Measurements from ENCODE around the gene FGD3. TPM values are rescaled to one million over a fixed set of nuclear protein-coding genes. Genes with fewer than 3 reads are reported as not detected.

The FGD3 gene
- total RNA-seq, 4 donors from 2014 or later = 4.3 to 5.1 (median 4.9) TPM

GRCh38 chr9:93002700-93003099 lies 55.4 kb downstream of the FGD3 start:
- Histone ChIP-seq H3K9me3 (peaks cover 0 to 5% (median 5%) of the 10 kb centered on the region in 4 donors), H3K36me3 (no peaks in the 10 kb centered on the region), H3K27me3 (peaks cover 0 to 5% (median 0%) of the 10 kb centered on the region in 4 donors), H3K4me3 (no peak overlapping the region), H3K4me1 (peaks cover 0 to 8% (median 6%) of the 10 kb centered on the region in 4 donors), H3K27ac (replicated peaks in 1 of 4) (no peak overlapping the region)
- no peak for DNase-seq (ENCODE audit: extremely low spot score)
- intact Hi-C loops (cut with DNase I) = loop anchor here (10.0 kb wide), 2 partner anchors 82 to 302 kb away; no protein-coding TSS in a partner anchor
- WGBS = 91% methylated on average over 8 of the region's 8 CpGs
- TF ChIP-seq CTCF (IDR thresholded peaks at IDR 0.05) (no peak), EP300 (IDR thresholded peaks at IDR 0.05) (no peak), POLR2A (IDR thresholded peaks at IDR 0.05; ENCODE audit: low read depth) (no peak), POLR2AphosphoS5 (IDR thresholded peaks at IDR 0.05) (no peak)

GRCh38 chr9:93003552-93004407 lies 56.5 kb downstream of the FGD3 start:
- no peak overlapping the region for H3K27ac ChIP-seq (replicated peaks in 1 of 4)
- peaks cover 0 to 5% (median 3%) of the 10 kb centered on the region in 4 donors for H3K9me3 ChIP-seq
- peaks cover 0 to 5% (median 0%) of the 10 kb centered on the region in 4 donors for H3K27me3 ChIP-seq
- H3K4me1 ChIP-seq = peaks cover 0 to 8% (median 6%) of the 10 kb centered on the region in 4 donors
- intact Hi-C loops (cut with DNase I) = loop anchor here (10.0 kb wide), 2 partner anchors 81 to 301 kb away; no protein-coding TSS in a partner anchor
- DNase-seq (ENCODE audit: extremely low spot score) = peak; percentile 90
- TF ChIP-seq POLR2AphosphoS5 (IDR thresholded peaks at IDR 0.05) = peak in 1 of 2 donors; percentile 9
- TF ChIP-seq EP300 (IDR thresholded peaks at IDR 0.05) = no peak
- TF ChIP-seq CTCF (IDR thresholded peaks at IDR 0.05) = peak; percentile 52 to 72 (median 58)
- no peak for TF ChIP-seq POLR2A (IDR thresholded peaks at IDR 0.05; ENCODE audit: low read depth)
- WGBS = 42% methylated on average over 22 of the region's 28 CpGs
- H3K36me3 ChIP-seq = no peaks in the 10 kb centered on the region
- H3K4me3 ChIP-seq = peak overlapping the region in 3 of 4 donors; percentile 2 to 44 (median 28)

- Histone ChIP-seq H3K27me3 (peaks cover 0 to 5% (median 0%) of the 10 kb centered on the region in 4 donors), H3K4me3 (no peak overlapping the region), H3K9me3 (no peaks in the 10 kb centered on the region), H3K4me1 (peaks cover 0 to 8% (median 6%) of the 10 kb centered on the region in 4 donors), H3K36me3 (no peaks in the 10 kb centered on the region), H3K27ac (replicated peaks in 1 of 4) (no peak overlapping the region)
- no peak for DNase-seq (ENCODE audit: extremely low spot score)
- 88% methylated on average over 9 of the region's 9 CpGs for WGBS
- intact Hi-C loops (cut with DNase I) = loop anchor here (10.0 kb wide), 2 partner anchors 80 to 300 kb away; no protein-coding TSS in a partner anchor
- TF ChIP-seq POLR2AphosphoS5 (IDR thresholded peaks at IDR 0.05) (no peak), EP300 (IDR thresholded peaks at IDR 0.05) (no peak)
These were observed 57.2 kb downstream of the FGD3 start for GRCh38 chr9:93004561-93004960.

- TF ChIP-seq POLR2A (IDR thresholded peaks at IDR 0.05; ENCODE audit: low read depth) (no peak), EP300 (IDR thresholded peaks at IDR 0.05) (no peak), CTCF (IDR thresholded peaks at IDR 0.05) (no peak), POLR2AphosphoS5 (IDR thresholded peaks at IDR 0.05) (no peak)
- Histone ChIP-seq H3K27me3 (peaks cover 0 to 8% (median 0%) of the 10 kb centered on the region in 4 donors), H3K27ac (replicated peaks in 1 of 4) (no peak overlapping the region), H3K4me3 (no peak overlapping the region), H3K9me3 (no peaks in the 10 kb centered on the region), H3K4me1 (peaks cover 0 to 8% (median 6%) of the 10 kb centered on the region in 4 donors), H3K36me3 (peaks cover 0 to under 1% (median 0%) of the 10 kb centered on the region in 4 donors)
- no peak for DNase-seq (ENCODE audit: extremely low spot score)
- WGBS = 86% methylated on average over 12 of the region's 12 CpGs
- intact Hi-C loops (cut with DNase I) = loop anchor here (10.0 kb wide), 2 partner anchors 79 to 299 kb away; no protein-coding TSS in a partner anchor
These were observed 58.6 kb downstream of the FGD3 start for GRCh38 chr9:93005876-93006275.

- H3K36me3 ChIP-seq = peaks cover 0 to 4% (median 0%) of the 10 kb centered on the region in 4 donors
- intact Hi-C loops (cut with DNase I) = loop anchor here (10.0 kb wide), 2 partner anchors 77 to 297 kb away; no protein-coding TSS in a partner anchor
These were observed 60.3 kb downstream of the FGD3 start for GRCh38 chr9:93007529-93008058.

More at GRCh38 chr9:93007529-93008058, 60.3 kb downstream of the FGD3 start:
- DNase-seq (ENCODE audit: extremely low spot score) = no peak
- H3K27ac ChIP-seq (replicated peaks in 1 of 4) = no peak overlapping the region
- 85% methylated on average over 10 of the region's 12 CpGs for WGBS
- H3K27me3 ChIP-seq = peaks cover 0 to 9% (median 0%) of the 10 kb centered on the region in 4 donors
- TF ChIP-seq POLR2A (IDR thresholded peaks at IDR 0.05; ENCODE audit: low read depth) = no peak
- no peak for TF ChIP-seq CTCF (IDR thresholded peaks at IDR 0.05)
- no peak for TF ChIP-seq POLR2AphosphoS5 (IDR thresholded peaks at IDR 0.05)
- no peak for TF ChIP-seq EP300 (IDR thresholded peaks at IDR 0.05)
- H3K9me3 ChIP-seq = no peaks in the 10 kb centered on the region
- peaks cover 0 to 8% (median 6%) of the 10 kb centered on the region in 4 donors for H3K4me1 ChIP-seq
- no peak overlapping the region for H3K4me3 ChIP-seq

Measured in esophagus muscularis mucosa (tissue), 4 donors.